K562 (cell line): ENCODE measurements around the gene RANBP3. TPM values are rescaled to one million over a fixed set of nuclear protein-coding genes. Genes with fewer than 3 reads are reported as not detected.
A peak's percentile ranks its signal among the peaks of the same experiment; 100 is the strongest.

ENCODE experiments used
- ARID1B ChIP-seq: fragments of 450-650 bp; IDR thresholded peaks from 2 replicates; pipeline ENCODE4 v1.6.1; 2016; ENCODE audit warnings: antibody characterized with exemption, mild to moderate bottlenecking, inconsistent platforms
- ATF1 ChIP-seq, 2 experiments: fragments of 450-650 bp in 1 of 2; IDR thresholded peaks; 2 replicates each; pipeline ENCODE4 v1.6.1; 2016; ENCODE audit warnings: missing compliant biosample characterization in 1 of 2, missing genetic modification characterization in 1 of 2
- C11orf30 ChIP-seq: fragments of 450-650 bp; IDR thresholded peaks from 2 replicates; pipeline ENCODE4 v1.6.1; 2016; ENCODE audit warnings: low read depth, mild to moderate bottlenecking
- CBFA2T3 ChIP-seq: fragments of 450-650 bp; IDR thresholded peaks from 2 replicates; pipeline ENCODE4 v1.6.1; 2017
- CC2D1A ChIP-seq: fragments of 450-650 bp; IDR thresholded peaks from 2 replicates; pipeline ENCODE4 v1.6.1; 2017; ENCODE audit warnings: mild to moderate bottlenecking
- CTBP1 ChIP-seq: fragments of 450-650 bp; IDR thresholded peaks from 2 replicates; pipeline ENCODE4 v1.6.1; 2016; ENCODE audit warnings: borderline replicate concordance
- FOXJ3 ChIP-seq: sonication (generic); formaldehyde crosslinking; IDR thresholded peaks from 2 replicates; pipeline ENCODE4 v1.4.0; 2020; ENCODE audit warnings: mild to moderate bottlenecking, missing genetic modification reagents
- GATAD2B ChIP-seq: fragments of 450-650 bp; IDR thresholded peaks from 2 replicates; pipeline ENCODE4 v1.6.1; 2017; ENCODE audit warnings: mild to moderate bottlenecking, borderline replicate concordance
- HDAC2 ChIP-seq: fragments of 450-650 bp; IDR thresholded peaks from 2 replicates; pipeline ENCODE4 v1.6.1; 2016; ENCODE audit warnings: mild to moderate bottlenecking
- JUND ChIP-seq, 2 experiments: IDR thresholded peaks; 2 replicates in 1 of 2; 3 replicates in 1 of 2; pipeline ENCODE4 v1.6.1; 2011; ENCODE audit warnings: borderline replicate concordance in 2 of 2, low read depth in 2 of 2, low read length in 2 of 2, improper control_type of control experiment in 1 of 2, missing biosample characterization in 1 of 2, missing genetic modification characterization in 1 of 2, missing genetic modification reagents in 1 of 2
- MAFK ChIP-seq: IDR thresholded peaks from 2 replicates; pipeline ENCODE4 v1.6.1; 2011; ENCODE audit warnings: low read length, improper control_type of control experiment
- MAZ ChIP-seq, 2 experiments: fragments of 450-650 bp in 1 of 2; sonication (generic) in 1 of 2; formaldehyde crosslinking; IDR thresholded peaks in 1 of 2; conservative IDR thresholded peaks in 1 of 2; 2 replicates each; pipeline versions ENCODE4 v1.4.0 to v1.5.0; 2020; ENCODE audit warnings: mild to moderate bottlenecking in 1 of 2, missing genetic modification reagents in 1 of 2
- MECOM ChIP-seq: fragments of 250-450 bp; sonication (Bioruptor Pico); IDR thresholded peaks from 2 replicates; pipeline ENCODE4 v1.8.0; 2022; ENCODE audit warnings: inconsistent platforms
- MLLT1 ChIP-seq, 2 experiments: fragments of 450-650 bp; IDR thresholded peaks; 2 replicates each; pipeline ENCODE4 v1.6.1; 2016
- RAD21 ChIP-seq, 2 experiments: fragments of 250-450 bp in 1 of 2; fragments of 450-650 bp in 1 of 2; sonication (Bioruptor Pico) in 1 of 2; formaldehyde crosslinking in 1 of 2; IDR thresholded peaks in 1 of 2; conservative IDR thresholded peaks in 1 of 2; 2 replicates each; pipeline versions ENCODE4 v1.4.0 to v1.8.0; 2020 to 2022; ENCODE audit warnings: mild to moderate bottlenecking in 2 of 2, moderate library complexity in 1 of 2
- RB1 ChIP-seq: fragments of 450-650 bp; IDR thresholded peaks from 2 replicates; pipeline ENCODE4 v1.6.1; 2017; ENCODE audit warnings: low read depth, mild to moderate bottlenecking
- RBM39 ChIP-seq: fragments of 200-400 bp; formaldehyde crosslinking; optimal IDR thresholded peaks from 2 replicates; pipeline ENCODE3; 2018; ENCODE audit warnings: low read depth, low read length
- SMAD2 ChIP-seq: fragments of 150-350 bp; IDR thresholded peaks from 2 replicates; pipeline ENCODE4 v1.6.1; 2014; ENCODE audit warnings: low read depth, mild to moderate bottlenecking, low read length
- TAF7 ChIP-seq: fragments of 450-650 bp; IDR thresholded peaks from 2 replicates; pipeline ENCODE4 v1.6.1; 2016; ENCODE audit warnings: missing genetic modification characterization, missing compliant biosample characterization
- TCF7L2 ChIP-seq: fragments of 150-350 bp; IDR thresholded peaks from 2 replicates; pipeline ENCODE4 v1.6.1; 2016; ENCODE audit warnings: low read depth, mild to moderate bottlenecking, low read length, moderate library complexity
- ZBTB17 ChIP-seq: fragments of 450-650 bp; formaldehyde crosslinking; IDR thresholded peaks from 2 replicates; pipeline ENCODE4 v1.4.0; 2020; ENCODE audit warnings: mild to moderate bottlenecking
- ZNF507 ChIP-seq: conservative IDR thresholded peaks from 2 replicates; pipeline ENCODE4 v1.6.1; 2017; ENCODE audit warnings: missing genetic modification characterization, missing compliant biosample characterization
- ZNF707 ChIP-seq: fragments of 250-450 bp; sonication (Bioruptor Pico); conservative IDR thresholded peaks from 2 replicates; pipeline ENCODE4 v1.8.0; 2022; ENCODE audit warnings: inconsistent platforms, mild to moderate bottlenecking, moderate library complexity
- ZNF75A ChIP-seq: fragments of 450-650 bp; formaldehyde crosslinking; IDR thresholded peaks from 2 replicates; pipeline ENCODE4 v1.4.0; 2020; ENCODE audit warnings: mild to moderate bottlenecking
- polyA plus RNA-seq, 8 experiments: library from polyadenylated mRNA; depleted of rRNA in 4 of 8; stranded (reverse) in 5 of 8; unstranded in 3 of 8; fragments of >200 nt; fragmentation: Nextera tagmentation in 2 of 8; fragmentation: Illumina TruSeq in 1 of 8; extraction: Ambion mirVana in 2 of 8; extraction: Trizol in 1 of 8; gene quantifications; 2 replicates each; pipeline versions ENCODE4 v1.2.1 to v1.2.3, GENCODE V29; 2011 to 2014; ENCODE audit warnings: inconsistent platforms in 1 of 8, missing spikeins in 1 of 8
- total RNA-seq, 7 experiments: library from RNA; depleted of rRNA in 6 of 7; stranded (reverse); fragments of >200 nt in 6 of 7; fragmentation: Illumina TruSeq in 2 of 7; extraction: Trizol in 2 of 7; gene quantifications; 2 replicates each; pipeline versions ENCODE4 v1.2.1 to v1.2.3, GENCODE V29; 2011 to 2021; ENCODE audit warnings: low replicate concordance in 1 of 7
- TF ChIP-seq, protein P1 (sequence below): fragments of 250-450 bp; sonication (Bioruptor Pico); IDR thresholded peaks from 2 replicates; pipeline ENCODE4 v1.8.0; 2021; ENCODE audit warnings: moderate library complexity, mild to moderate bottlenecking, inconsistent platforms
- TF ChIP-seq, protein P2 (sequence below), 3 experiments: IDR thresholded peaks in 2 of 3; conservative IDR thresholded peaks in 1 of 3; 2 replicates each; pipeline ENCODE4 v1.5.1; 2011 to 2012; ENCODE audit warnings: low read length in 3 of 3, mild to moderate bottlenecking in 3 of 3, control low read depth in 2 of 3, improper control_type of control experiment in 1 of 3, inconsistent platforms in 1 of 3, low read depth in 1 of 3, mixed read lengths in 1 of 3, moderate library complexity in 1 of 3; ENCODE audit not compliant: insufficient read depth in 2 of 3

Gene RANBP3
- total and polyA plus RNA-seq, 9 of the 15 experiments (the other 6 are each of a cell fraction or from before 2014, with no cell fraction given), result 0.90 to 95.1 (median 63.2) TPM

DNA sequence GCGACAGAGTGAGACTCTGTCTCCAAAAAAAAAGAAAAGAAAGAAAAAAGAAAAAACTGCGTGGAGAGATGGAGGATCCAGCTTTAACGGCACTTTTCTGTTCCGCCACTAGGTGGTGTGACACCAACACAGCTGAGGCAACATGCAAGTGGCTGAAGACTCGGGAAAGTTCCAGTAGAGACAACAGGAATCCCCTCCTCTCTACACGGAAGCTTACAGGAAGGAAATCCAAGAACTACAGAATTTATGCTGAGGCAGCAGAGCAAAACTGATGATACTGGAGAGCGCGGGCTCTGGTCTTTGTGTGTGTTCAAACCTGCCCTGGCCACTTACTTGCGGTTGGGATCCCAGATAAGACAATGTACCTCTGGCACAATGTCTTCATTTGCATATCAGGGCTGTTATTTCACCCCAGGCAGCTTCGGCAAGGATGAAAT is 9.9 kb downstream of the RANBP3 start (continued):
- TF ChIP-seq GATAD2B, result no peak
- TF ChIP-seq CBFA2T3, result no peak; the same call in 1 of the 2 replicates
- no peak for TF ChIP-seq ZBTB17 (CRISPR knock-in tag)
- no peak for TF ChIP-seq MECOM
- TF ChIP-seq MAZ (CRISPR knock-in tag; conservative IDR thresholded peaks at IDR 0.05 in 1 of 2, IDR thresholded peaks at IDR 0.05 in 1 of 2), result peak in 1 of 2 experiments; percentile 49; a peak in 1 of 4 replicates
- TF ChIP-seq, protein P1, sequence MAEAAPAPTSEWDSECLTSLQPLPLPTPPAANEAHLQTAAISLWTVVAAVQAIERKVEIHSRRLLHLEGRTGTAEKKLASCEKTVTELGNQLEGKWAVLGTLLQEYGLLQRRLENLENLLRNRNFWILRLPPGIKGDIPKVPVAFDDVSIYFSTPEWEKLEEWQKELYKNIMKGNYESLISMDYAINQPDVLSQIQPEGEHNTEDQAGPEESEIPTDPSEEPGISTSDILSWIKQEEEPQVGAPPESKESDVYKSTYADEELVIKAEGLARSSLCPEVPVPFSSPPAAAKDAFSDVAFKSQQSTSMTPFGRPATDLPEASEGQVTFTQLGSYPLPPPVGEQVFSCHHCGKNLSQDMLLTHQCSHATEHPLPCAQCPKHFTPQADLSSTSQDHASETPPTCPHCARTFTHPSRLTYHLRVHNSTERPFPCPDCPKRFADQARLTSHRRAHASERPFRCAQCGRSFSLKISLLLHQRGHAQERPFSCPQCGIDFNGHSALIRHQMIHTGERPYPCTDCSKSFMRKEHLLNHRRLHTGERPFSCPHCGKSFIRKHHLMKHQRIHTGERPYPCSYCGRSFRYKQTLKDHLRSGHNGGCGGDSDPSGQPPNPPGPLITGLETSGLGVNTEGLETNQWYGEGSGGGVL (CRISPR knock-in tag), result no peak
- TF ChIP-seq RBM39, result peak; percentile 59
- peak; percentile 41; the same call in 1 of the 2 replicates for TF ChIP-seq ARID1B
- 0 out of 2 replicates have a peak, but pooled peaks have one; percentile 49 for TF ChIP-seq HDAC2
- TF ChIP-seq FOXJ3 (CRISPR knock-in tag), result no peak
- TF ChIP-seq ZNF75A (CRISPR knock-in tag), result no peak
- peak; percentile 35; the same call in 1 of the 2 replicates for TF ChIP-seq CTBP1
- no peak for TF ChIP-seq SMAD2
- TF ChIP-seq MLLT1 (IDR thresholded peaks at IDR 0.05), result peak in 1 of 2 experiments; percentile 26; a peak in 1 of 4 replicates
- TF ChIP-seq MAFK, result peak; percentile 92
- peak; percentile 44 to 70; a peak in 3 of 4 replicates for TF ChIP-seq RAD21 (CRISPR knock-in tag; conservative IDR thresholded peaks at IDR 0.05 in 1 of 2, IDR thresholded peaks at IDR 0.05 in 1 of 2)
- peak; percentile 21; the same call in 1 of the 2 replicates for TF ChIP-seq CC2D1A
- no peak for TF ChIP-seq ATF1 (CRISPR knock-in tag; IDR thresholded peaks at IDR 0.05)
- peak; percentile 39; the same call in 1 of the 2 replicates for TF ChIP-seq ATF1 (tag; IDR thresholded peaks at IDR 0.05)
- TF ChIP-seq ZNF707, result no peak
- TF ChIP-seq TAF7 (tag), result no peak
- peak; percentile 42; the same call in 1 of the 2 replicates for TF ChIP-seq RB1
- TF ChIP-seq TCF7L2, result no peak
- TF ChIP-seq JUND (IDR thresholded peaks at IDR 0.05; ENCODE audit: borderline replicate concordance, low read depth, low read length), result peak; percentile 36; the same call in 1 of the 2 replicates
- no peak for TF ChIP-seq JUND (tag; IDR thresholded peaks at IDR 0.05; ENCODE audit: borderline replicate concordance, low read depth, low read length)
- TF ChIP-seq, protein P2, sequence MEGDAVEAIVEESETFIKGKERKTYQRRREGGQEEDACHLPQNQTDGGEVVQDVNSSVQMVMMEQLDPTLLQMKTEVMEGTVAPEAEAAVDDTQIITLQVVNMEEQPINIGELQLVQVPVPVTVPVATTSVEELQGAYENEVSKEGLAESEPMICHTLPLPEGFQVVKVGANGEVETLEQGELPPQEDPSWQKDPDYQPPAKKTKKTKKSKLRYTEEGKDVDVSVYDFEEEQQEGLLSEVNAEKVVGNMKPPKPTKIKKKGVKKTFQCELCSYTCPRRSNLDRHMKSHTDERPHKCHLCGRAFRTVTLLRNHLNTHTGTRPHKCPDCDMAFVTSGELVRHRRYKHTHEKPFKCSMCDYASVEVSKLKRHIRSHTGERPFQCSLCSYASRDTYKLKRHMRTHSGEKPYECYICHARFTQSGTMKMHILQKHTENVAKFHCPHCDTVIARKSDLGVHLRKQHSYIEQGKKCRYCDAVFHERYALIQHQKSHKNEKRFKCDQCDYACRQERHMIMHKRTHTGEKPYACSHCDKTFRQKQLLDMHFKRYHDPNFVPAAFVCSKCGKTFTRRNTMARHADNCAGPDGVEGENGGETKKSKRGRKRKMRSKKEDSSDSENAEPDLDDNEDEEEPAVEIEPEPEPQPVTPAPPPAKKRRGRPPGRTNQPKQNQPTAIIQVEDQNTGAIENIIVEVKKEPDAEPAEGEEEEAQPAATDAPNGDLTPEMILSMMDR (IDR thresholded peaks at IDR 0.05 in 2 of 3, conservative IDR thresholded peaks at IDR 0.05 in 1 of 3; ENCODE audit: insufficient read depth in 2 of 3, low read depth in 1 of 3, low read length in 3 of 3), result peak; percentile 81 to 92 (median 87)
- TF ChIP-seq C11orf30, result peak; percentile 97
- TF ChIP-seq ZNF507, result no peak
